Fibroblast of gingiva (primary cell): ENCODE measurements around the gene BATF.
A peak's percentile ranks its signal among the peaks of the same experiment; 100 is the strongest.
"Not testable (repeated sequence)": the region's sequence is repeated elsewhere in the genome, so short reads cannot be mapped to it uniquely, and the experiment has no call there.

ENCODE experiments used
- DNase-seq: peaks from one replicate; pipeline ENCODE4 v3.0.0-alpha.2; 2011; ENCODE audit warnings: low read depth

The BATF gene, protein sequence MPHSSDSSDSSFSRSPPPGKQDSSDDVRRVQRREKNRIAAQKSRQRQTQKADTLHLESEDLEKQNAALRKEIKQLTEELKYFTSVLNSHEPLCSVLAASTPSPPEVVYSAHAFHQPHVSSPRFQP

DNA sequence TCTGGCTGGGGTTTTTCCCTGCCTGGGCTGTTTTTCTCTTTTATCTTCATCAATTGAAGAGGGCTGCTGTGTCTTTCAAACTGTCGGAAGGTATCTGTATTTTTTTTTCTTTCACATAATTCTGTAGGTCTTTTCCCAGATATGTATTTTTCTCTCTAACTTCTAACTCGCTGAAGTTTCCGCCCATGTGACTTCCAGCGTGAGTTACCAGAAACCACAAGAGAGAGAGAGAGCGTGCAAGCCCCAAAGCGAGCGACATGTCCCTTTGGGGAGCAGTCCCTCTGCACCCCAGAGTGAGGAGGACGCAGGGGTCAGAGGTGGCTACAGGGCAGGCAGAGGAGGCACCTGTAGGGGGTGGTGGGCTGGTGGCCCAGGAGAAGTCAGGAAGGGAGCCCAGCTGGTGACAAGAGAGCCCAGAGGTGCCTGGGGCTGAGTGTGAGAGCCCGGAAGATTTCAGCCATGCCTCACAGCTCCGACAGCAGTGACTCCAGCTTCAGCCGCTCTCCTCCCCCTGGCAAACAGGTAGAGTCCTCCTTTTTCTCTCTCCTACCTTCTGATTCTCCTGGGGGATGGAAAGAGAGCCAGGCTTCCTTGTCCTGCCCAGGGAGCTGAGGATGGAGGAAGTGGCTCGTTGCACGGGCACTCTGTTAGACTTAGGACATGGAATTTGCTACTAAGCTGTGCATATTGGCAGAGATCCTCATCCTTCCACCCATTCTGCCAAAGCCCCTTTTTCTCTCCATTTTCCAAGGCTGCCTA, at the start of gene BATF:
Gene BATF, plus strand, starts transcription at position 246 of the 759 bp plus-strand sequence. Its CDS starts 214 bp downstream, at position 460.
- DNase-seq = no peak

DNA sequence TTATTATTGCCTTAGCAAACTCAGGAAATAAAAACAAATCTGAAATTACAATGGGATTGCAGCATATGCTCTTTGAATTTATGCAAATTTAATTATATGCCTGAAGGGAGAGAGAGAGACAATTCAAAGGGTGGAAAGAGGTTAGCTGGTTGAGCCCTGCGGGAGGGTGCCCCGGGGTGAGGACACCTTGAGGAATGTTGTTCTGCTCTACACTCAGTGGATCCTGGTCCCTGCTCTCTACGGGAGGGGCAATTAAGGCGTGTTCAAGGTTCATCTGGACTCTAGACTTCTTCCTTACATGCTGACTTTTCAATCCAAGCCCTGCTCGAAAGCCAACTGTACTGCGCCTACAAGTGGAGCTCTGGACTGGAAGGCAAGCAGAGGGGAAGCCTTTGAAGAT, 48.1 kb upstream of the BATF start:
- DNase-seq = not testable (repeated sequence)

DNA sequence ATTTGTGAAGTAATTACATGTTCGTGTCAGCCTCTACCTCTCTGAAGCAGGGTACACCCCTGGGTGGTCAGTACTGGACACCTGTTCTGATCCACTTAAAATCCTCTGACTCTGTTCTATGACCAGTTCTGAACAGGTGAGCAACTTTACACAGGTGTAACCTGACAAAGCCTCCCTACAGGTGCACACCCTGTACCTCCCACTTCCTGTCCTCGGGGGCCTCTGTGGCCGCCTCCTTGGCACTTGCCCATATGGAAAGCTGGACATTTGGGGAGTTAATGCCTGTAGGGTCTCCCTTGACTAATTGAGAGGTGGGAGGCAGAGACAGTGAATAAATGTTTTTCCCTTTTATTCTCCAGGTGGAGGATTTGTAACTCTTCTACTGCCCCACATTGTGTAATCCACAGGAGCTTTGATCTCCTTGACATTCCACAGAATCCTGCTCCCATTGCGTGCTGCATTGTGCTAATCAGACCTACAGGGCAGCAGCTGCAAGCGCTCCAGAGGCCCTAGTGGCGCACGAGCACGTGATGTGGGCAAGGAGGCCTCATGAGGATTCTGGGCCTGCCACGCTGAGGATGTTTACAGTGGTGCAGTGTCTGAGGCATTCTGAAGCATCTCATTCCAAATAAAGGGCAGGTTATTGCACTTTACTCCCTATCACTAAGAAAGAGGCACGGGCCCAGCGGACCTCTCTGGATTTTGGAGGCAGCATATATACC, 45.8 kb upstream of the BATF start:
- DNase-seq = peak; percentile 52

DNA sequence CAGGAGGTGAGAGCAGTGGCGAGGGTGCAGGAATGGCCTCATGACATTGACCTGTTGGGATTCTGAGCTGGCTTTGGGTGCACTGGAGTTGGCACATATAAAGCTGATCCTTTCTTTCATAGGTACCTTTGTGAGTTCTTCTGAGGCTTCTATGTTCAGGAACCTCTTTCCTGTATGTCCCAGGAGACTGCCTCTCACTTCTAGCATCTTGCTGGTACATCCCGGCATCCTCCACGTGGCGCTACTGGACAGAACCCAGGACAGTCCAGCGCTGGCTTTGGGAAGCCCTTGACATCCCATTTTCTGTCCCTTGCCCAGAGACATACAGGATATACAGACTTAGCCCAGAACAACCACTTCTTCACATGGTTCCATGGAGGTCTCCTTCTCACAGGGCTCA, 44.4 kb upstream of the BATF start:
- DNase-seq = no peak

DNA sequence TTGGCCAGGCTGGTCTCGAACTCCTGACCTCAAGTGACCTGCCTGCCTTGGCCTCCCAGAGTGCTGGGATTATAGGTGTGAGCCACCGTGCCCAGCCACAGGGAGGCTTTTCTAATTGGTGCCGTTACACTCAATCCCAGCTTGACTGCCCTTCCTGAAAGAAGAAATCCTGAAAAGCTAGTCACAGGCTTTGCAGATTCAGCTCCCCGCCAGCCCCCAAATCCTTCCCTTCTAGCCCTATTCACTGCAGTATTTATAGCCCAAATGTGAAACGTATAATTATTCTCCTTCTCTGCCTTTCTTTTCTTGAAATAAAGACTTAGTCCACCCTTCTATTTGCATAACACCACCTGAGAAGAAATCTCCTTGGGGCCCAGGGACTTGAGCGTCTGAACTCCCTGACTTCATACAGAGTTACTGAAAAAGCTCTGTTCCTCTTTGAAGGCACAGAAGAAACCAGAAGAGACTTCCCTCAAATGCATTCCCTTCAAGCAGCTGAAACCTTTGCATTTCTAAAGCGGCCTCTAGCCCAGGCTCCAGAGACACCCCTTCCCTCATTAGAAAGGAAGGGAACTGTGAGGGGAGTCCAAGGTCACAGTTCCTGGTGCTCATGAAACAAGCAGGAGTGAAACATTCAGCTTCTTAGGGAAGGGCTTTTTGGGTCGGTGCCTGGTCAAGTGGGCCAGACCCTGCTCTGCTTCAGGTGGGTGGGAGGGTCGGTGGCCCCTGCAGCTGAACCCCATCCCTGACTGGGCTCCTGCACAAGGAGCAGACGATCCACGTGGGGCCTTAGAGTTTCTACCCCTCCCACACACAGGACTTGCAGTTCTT, 42.3 kb upstream of the BATF start:
- no peak for DNase-seq

DNA sequence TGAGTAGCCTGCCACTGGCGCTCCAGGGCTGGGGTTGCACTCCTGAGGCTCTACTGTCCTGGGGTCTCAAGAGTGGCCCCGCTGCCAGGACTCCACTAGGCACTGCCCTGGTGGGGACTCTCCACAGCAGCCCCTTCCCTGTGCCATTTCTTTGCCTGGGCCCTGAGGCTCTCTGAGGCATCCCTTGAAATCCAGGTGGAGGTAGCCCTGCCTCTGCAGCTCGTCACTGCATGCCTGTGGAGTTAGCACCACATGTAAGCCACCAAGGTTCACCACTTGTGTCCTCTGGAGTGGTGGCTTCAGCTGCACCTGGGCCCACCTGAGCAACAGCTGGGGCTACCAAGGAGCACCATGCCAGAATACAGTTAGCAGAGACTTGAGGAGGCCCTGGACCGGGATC, 39.9 kb upstream of the BATF start:
- no peak for DNase-seq

DNA sequence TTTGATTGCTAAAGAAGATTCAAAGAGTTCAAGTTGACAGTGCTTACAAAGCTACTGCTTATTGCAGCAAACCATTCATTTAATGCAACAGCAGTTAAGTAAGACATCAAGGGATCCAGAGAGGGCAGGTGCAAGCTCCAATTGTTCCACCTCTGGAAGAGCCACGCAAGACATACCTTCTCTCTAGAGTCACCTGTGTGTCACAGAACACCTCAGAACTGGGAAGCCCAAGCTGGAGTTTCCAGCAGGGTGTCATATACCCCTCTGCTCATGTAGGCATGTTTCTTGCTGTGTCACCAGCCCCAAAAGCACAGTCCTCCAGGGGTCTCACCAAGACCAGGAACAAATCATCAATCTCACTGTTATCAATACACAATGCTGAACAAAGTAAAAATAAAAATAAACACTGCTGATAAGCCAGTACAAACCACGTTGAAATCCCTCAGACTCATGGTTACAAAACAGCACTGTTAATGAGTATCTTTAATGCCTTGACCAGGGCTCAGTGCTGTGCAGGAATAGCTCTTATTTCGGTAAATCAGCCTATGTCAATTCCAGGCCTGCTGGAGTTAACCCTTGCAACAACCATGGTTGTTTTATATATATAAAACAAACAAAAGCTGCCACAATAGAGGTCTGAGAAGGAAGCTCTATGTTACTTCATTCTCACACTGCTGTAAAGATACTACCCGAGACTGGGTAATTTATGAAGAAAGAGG, 37.4 kb upstream of the BATF start:
- DNase-seq = no peak

DNA sequence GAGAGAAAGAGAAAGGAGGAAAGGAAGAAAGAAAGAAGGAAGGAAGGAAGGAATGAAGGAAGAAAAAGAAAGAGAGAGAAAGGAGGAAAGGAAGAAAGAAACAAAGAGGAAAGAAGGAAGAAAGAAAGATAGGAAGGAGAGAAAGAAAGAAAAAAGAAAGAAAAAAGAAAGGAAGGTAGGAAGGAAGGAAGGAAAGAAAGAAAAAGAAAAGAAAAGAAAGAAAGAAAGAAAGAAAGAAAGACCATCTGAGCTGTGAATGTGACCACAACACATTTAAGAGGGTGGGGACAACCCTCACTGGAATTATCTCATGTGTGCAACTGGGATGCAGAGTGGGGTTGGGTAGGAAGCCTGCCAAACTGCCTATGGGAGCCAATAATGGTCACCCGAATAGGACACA, 36.0 kb upstream of the BATF start:
- no peak for DNase-seq

DNA sequence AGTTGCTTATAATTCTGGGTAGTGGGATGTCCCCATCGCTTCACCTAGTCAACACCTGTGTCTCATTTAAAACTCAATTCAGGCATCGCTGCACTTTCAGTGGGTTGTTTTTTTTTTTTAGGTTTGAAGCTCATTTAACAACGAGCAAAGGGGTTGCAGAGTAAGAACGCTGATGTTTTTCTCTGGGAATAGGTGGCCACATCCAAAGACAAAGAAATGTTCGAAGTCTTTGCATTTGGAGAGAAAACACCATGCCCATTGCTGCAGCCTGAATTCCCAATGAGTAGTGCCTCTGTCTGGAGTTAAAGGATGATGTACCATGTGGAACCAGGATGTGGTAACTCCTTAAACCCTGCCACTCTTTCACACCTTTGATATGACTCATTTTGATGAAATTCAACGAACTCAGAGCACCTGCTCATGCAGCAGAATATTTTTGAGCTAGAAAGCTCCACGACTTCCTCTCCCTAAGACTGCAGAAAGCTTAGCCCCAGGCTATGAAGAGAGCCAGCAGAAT, 35.1 kb upstream of the BATF start:
- DNase-seq = no peak

DNA sequence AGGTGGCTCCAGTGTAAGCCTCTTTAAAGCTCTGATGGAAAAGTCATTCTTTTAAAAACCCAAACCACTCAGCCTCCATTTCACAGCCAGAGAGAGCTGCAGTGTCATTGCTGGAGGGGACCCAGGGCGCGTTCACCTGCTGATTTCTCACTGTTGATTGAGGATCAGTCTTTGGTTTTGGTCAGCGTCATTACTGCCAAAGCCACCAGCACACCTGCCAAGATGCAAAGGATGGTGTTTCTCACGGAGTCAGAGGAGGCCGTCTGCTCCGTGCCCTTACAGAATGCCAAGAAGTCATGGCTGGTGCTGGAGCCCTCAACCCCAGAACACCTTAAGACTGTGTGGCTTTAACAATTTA, 32.8 kb upstream of the BATF start:
- no peak for DNase-seq

DNA sequence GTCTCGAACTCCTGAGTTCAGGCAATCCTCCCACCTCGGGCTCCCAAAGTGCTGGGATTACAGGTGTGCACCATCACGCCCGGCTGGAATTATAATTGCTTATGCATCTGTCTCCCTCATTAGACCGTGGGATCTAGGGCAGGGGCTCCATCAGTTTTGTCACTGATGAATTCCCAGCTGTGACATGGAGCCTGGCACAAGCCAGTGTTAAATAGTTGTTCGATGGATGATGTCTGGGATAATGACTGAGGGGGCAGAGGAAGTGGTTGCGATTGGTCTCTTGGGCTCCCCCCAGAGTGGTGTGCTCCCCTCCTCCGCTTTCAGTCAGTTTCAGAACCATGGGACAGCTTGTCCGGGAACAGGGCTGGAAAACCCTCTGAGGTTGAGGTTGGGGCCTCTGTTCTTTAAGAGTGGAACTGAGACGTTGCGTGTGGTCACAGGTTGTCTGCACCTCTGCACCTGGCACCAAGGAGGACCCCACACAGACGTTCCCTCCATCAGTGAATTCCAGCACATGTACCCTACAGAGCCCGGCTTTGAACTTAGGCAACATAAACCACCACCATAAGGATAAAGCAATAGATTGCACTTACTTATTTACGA, 30.8 kb upstream of the BATF start:
- no peak for DNase-seq

DNA sequence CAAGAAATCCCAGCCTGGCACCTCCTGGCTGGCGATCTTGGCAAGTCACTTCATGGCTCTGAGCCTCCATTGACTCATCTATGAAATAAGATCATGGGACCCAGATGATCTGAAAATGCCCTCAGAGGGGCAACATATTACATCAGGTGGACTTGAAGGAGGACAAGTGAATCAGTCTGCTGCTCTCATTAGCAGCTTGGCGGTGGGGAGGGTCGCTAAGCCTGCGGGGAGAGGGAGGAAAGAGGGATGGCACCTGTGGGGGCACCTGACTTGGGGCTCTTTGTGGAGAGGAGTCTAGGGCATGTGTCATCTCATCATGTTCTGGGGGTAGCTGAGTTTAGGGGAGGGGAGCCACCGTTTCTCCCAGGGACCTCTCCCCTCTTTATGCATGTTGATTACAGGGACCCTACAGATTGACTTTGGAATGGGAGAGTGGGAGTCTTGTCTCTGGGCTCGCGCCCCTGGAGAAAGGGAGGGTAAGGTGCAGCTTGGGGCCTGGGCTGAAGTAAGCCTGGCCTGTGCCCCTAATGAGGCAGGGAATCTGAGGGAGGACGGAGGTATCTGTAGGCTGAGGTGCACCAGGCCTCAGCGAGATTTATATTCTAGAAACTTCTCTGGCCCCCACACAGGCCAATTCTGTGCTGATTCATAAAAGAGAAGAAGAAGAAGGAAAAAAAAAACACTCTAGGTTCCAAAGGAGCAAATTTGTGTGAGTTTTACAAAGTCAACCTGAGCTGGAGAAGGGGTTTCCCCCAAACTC, 29.3 kb upstream of the BATF start:
- DNase-seq = peak; percentile 22

DNA sequence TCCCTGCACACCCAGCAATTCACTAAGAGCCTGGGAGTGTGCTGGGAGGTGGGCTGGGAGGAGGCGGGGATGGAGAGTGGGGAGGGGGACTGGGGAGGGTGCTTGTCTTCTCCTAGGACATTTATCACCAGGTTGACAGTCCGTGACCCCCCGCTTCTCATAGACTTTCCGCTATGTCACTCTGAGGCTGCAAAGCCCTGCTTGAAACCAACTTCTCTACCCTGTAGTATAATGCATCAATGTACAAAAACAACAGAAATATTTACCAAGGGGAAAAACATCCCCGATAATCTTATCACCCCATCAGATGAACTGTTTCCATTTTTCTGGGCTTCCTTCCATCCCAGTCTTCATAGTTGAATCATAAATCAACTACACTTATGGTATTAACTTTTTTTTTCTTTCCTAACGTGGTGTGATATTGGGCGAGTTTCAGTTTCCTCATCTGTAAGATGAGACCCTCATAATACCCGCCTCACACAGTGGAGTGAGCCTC, 28.6 kb upstream of the BATF start:
- DNase-seq = no peak

DNA sequence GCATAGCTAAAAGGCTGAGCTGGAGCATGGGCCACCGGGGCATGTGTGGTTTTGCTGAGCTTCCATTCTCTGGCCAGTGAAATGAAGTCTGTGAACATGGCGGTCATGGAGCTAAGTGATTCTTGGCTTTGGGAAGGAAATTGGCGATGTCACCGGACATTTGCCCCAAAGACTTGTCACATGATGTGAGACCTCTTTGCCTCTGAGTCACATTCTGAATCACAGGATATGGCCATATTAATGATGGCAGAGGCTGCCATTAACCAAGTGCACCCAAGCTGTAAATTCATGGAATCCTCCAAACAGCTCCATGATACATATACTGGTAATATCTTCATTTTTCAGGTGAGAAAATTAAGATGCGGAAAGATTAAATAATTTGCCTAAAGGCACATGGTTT, 27.4 kb upstream of the BATF start:
- no peak for DNase-seq

DNA sequence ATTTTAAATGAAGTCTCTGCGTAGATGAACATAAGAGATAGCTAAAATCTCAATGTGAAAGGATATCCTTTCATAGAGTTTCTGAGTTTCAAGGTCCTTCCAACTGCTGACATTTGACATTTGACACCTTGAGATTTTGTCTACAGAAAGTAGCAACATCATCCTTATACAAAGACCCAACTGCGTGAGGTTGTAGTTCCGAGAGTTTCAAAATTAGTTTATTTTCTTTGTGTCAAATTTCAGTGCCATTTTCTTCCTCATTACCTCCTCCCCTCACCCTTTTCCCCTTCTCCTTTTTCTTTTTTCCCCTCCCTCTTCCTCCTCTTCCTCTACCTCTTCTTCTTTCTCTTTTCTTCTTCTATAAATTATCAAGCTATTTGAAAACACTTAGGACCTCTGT, 26.9 kb upstream of the BATF start:
- no peak for DNase-seq

DNA sequence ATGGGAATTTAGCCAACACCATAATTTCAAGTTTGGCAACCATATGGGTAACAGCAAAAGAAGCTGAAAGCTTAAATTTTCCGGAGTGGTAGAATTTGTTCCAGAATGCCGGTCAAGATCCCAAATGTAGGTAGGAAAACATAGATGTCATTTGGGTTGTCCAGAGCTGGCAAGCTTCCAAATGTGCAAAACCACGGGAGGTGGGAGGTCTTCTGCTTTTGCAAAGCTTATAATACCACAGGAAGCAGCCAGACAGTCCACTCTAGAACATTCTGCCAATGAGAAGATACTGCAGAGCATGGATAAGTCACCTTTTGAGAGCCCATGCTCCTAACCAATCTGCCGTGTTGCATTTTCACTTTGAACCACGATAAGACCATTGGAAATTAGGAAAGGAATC, 26.4 kb upstream of the BATF start:
- DNase-seq = no peak

DNA sequence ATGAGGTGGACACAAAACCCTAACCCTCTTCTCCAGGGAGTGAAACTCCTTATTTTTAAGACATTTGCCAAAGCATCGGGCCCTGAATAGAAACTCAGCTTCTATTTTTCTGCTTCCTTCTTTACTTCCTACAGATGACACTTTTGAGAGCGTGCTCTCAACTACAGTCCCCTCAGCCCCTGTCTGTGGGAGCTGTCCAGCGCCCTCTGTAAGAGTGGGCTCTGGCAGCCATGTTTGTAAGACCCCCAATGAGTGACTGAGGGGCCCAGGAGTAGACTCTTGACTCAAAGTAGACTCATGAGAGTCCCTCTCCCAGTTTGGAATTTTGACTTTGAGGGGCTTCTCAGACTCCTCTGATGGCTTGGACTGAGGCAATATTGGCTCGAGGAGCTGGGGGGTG, 25.5 kb upstream of the BATF start:
- no peak for DNase-seq

DNA sequence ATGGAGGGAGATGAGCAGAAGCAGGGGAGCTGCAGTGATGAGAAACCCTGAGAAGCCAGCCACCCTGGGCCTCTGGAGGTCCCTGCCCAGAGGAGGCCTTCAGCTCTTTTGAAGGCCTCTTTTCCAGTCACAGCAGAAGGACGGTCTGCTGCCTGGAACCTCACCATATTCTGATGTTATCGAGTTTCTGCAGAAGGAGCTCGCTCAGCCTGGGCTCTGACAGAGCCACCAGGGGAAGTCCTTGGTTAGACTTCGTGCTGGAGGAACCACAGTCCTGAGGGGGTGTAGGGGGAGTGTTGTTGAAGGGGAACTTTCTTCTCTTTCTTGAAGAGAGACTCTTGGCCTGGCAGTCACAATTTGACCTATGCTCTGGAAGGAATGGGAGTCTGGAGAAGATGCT, 25.1 kb upstream of the BATF start:
- DNase-seq = no peak

DNA sequence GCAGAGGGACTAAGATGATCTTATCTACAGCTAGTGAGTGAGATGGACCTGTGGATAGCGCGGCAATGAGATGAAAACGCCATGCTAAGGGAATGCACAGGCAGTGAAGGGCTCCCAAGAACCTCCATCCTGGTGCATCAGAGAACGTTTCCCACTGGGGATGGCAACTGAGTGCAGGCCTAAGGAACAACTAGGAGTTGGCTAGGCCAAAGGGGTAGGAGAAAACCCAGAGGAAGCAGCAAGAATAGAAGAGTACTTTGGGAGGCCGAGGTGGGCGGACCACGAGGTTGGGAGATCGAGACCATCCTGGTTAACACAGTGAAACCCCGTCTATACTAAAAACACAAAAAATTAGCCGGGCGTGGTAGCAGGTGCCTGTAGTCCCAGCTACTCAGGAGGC, 24.6 kb upstream of the BATF start:
- no peak for DNase-seq

DNA sequence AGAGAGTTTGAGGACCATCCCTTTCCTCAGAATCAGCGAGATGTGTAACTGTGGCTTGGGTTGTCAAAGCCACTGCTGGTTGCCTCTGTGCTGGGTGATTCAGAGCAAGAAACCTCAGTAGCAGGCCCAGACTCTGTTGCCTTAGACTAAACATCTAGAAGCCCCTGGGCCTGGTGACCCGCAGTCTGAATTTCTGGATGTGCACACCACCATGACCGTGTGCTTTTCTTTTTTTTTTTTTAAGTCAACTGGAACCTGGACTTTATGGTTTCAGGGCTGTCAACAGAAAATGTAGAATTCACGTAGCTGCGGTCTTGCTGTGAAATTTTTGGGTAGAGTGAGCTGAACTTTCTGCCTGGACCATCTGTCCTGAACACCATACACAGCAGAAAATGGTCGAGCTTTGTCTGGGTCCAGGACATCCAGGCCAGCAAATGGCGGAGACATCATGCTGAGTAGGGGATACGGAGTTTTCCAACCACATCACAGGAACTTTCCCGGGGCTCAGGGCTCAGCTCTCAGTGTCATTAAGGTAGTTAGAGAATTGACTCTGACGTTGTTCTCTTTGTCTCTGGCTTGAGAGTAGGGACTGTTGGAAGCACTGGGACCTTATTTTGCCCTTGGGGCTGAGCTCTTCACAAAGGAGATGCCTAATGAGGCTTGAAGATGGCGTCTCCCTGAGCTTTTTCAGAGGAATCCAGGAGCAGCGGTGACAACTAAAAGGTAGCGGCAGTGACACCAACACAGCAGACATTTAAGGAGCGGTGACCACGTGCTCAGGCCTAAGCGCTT, 23.0 kb upstream of the BATF start:
- no peak for DNase-seq
